Measurements from ENCODE around the gene FAM107B. TPM values are rescaled to one million over a fixed set of nuclear protein-coding genes. Genes with fewer than 3 reads are reported as not detected.
"Not testable (repeated sequence)": the region's sequence is repeated elsewhere in the genome, so short reads cannot be mapped to it uniquely, and the experiment has no call there.

Gene FAM107B
- polyA plus RNA-seq, 1 donor, result 105 TPM

DNA sequence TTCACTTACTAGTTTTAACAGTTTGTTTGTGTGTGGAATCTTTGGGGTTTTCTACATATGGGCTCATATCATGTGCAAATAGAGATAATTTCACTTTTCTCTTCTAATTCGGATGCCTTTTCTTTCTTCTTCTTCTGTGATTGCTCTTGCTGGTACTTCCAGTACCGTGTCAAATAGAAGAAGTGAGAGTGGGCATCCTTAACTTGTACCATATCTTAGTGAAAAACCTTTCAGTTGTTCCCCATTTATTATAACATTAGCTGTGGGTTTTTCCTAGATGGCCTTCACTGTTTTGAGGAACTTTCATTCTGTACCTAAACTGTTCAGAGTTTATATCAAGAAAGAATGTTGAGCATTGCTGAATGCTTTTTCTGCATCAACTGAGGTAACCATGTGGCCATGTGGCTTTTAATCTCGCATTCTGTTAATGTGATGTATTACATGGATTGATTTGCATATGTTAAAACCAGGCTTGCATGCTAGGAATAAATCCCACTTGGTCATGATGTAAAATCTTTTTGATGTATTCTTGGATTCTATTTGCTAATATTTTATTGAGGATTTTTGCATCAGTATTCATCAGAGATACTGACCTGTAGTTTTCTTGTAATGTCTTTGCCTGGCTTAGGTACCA, 78.7 kb downstream of the FAM107B start:
- DNase-seq, result no peak

DNA sequence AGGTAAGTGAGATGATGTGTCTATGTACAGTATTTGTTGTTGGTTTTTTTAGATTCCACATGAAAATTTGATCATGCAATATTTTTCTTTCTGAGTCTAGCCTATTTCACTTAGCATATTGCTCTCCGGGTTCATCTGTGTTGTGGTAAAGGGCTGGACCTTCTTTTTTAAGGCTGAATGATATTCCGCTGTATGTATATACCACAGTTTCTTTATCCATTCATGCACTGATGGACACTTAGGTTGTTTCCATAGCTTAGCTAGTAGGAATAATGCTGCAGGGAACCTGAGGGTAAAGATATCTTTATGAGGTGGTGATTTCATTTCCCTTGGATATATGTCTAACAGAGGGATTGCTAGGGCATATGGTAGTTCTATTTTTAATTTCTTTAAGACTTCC, 80.8 kb downstream of the FAM107B start:
- no peak for DNase-seq

DNA sequence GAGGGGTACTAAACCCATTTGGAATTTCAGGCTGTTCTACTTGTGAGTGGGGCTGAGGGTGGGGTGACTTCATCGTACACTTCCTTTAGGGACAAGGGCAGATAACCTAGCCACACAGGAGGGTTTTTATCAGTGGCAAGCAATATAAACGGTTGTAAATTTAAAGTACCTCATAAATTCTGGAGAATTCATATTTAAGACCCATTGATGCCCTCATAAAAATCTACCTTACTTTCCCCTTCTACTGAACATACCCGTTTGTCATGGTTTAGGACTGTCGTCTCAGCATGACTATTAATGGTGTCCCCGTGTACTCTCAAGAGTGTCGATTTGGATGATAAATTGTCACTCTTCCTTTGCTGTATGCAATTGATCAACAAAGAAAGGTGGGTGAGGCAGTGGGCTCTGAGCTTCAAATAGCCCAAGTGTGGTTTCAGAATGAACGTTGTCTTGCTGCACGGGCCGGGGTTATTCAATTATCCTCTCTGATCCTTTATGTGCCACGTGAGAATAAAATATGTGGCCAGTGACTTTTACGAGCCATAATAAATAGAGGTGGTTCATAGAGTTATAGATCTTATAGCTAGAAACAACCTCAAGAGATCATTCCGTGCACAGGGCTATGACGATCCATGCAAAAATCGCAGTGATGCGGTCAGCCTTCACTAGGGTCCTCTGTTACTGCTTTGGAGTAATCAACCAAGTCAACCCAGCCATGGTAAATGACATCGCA, 82.2 kb downstream of the FAM107B start:
- DNase-seq, result no peak

DNA sequence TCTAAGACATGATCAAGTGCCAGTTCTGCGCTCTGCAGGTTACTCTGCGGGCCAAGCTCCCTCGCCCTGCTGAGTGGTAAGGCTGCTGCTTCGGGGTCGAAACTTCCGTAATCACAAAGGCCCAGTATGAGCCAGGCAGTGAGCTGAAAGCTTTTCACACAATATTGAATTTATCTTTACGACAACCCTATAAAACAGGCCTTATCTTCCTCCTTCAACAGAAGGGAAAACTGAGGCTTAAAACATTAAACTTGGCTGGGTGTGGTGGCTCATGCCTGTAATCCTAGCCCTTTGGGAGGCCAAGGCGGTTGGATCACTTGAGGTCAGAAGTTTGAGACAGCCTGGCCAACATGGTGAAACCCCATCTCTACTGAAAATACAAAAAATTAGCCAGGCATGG, 83.3 kb downstream of the FAM107B start:
- no peak for DNase-seq

DNA sequence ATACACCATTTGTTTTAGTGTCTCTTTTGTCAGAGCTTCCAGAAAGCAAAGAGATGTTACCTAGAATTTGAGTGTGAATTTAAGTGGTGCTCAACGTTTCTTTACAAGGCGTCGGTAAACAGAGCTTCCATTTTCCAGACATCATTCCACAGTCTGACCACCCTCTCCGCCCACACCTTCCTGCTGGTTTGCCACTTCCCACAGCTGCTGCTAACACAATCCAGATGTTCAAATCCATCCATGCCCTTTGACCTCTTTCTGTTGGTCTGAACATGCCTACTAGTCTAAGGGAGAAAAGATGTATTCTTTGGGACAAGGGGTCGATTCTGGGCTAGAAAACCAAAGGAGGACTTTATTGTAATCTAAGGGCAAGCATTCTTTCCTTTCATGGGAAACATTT, 86.1 kb downstream of the FAM107B start:
- DNase-seq, result no peak

DNA sequence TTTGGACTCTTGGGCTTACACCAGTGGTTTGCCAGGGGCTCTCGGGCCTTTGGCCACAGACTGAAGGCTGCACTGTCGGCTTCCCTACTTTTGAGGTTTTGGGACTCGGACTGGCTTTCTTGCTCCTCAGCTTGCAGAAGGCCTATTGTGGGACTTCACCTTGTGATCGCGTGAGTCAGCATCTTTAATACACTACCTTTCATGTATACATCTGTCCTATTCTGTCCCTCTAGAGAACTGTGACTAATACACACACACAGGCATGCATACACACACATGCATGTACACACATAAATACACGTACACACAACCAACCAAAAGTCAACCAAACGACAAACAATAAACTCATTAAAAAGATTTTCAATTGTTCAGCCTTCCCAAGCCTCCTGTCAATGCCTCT, 86.5 kb downstream of the FAM107B start:
- DNase-seq, result not testable (repeated sequence)

DNA sequence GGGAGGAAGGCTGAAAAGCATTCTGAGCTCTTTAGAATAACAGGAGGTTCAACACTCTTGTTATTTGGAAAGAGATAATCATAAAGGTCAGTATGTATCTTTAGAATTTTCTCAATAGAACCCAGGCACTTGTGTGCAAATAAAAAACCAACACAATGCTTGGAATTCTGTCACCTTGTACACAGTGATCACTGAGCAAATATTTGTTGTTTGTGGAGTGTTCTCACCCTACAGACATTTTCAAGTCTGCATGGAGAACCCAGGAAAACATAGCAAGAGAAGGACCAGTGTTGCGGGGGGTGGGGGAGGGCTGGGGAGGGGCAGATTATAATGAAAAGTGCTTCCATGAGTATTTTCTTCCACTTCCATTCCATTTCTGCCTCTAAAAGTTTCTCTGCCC, 87.4 kb downstream of the FAM107B start:
- DNase-seq, result no peak

DNA sequence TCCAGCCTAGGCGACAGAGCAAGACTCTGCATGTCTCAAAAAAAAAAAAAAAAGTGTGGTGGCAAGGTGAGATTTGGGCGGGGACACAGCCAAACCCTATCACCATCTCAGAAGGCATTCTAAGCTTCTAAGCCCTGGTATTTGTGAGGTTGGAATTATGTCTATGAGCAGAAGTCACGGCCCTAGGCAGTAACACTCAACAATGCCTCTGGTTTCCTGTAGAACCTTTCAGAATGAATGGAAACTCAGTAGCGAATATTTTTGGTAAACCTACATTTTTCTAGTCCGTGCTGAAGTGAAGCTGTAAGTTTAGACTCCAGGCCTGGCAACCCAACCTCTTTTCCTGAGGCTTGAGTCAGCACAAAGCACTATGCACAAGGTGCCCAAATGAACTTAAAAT, 88.3 kb downstream of the FAM107B start:
- no peak for DNase-seq

DNA sequence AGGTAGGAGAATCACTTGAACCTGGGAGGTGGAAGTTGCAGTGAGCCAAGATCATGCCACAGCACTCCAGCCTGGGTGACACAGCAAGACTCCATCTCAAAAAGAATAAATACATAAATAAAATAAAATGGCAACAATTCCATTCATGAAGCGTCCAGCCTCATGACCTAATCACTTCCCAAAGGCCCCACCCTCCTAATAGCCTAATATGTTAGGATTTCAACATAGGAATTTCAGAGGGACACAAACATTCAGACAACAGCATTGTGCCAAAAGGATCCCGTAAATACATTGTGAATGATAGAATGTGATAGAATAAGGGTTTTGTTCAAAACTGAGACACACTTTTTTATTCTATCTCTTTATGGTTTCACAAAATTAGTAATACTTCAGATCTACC, 90.3 kb downstream of the FAM107B start:
- DNase-seq, result no peak

DNA sequence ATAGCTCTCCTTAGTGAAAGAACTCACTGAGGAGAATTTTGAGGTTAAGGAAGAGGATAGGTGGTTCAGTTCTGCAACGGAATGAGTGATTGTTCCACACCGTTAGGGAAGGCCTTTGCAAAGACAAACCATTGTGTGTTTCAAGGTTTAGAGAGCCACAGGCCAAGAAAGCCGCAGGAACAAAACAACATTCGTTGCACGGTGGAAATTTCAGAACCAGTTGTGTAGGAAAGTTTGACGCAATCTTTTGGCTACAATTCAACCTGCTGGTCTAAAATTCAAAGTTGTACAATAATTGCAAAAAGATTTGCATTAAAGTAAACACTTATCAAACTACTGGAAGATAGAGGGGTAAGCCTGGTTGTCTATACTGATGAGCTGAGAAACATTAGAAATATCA, 91.4 kb downstream of the FAM107B start:
- DNase-seq, result no peak

DNA sequence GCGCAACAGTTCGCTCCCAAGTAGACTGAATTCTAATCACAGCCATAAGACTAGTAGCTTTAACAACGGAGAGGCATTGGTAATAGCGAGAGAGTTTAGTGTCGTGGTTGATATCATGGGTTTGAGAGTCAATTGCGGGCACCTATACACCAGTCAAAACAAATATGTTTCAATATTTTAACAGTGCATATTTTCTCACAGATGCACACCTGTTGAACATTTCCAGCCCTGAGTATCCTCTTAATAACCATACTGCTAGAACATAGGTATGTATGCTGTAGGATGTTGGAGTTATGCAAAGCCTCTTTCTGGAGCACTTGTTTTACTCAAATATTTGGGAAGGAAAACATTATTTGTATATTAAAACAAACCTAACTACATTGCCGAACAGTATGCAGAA, 92.9 kb downstream of the FAM107B start:
- no peak for DNase-seq

DNA sequence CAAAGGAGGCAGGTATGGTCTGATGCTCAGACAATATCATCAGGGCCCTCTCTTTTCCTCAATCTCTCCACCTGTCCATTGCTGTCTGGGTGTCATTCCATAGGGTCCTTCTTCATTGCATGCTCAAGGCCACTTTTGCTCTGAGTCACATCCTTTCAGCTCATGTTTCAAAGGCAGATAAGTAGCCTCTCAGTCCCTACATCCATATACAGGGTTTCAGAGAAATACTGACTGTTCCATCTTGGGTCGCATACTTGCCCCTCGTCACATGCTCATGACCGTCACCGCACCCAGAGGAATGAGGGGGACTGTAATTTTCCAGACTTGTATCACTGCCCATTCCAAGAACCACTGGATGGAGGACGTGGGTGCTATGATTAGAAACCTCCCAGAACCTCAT, 93.4 kb downstream of the FAM107B start:
- DNase-seq, result no peak

DNA sequence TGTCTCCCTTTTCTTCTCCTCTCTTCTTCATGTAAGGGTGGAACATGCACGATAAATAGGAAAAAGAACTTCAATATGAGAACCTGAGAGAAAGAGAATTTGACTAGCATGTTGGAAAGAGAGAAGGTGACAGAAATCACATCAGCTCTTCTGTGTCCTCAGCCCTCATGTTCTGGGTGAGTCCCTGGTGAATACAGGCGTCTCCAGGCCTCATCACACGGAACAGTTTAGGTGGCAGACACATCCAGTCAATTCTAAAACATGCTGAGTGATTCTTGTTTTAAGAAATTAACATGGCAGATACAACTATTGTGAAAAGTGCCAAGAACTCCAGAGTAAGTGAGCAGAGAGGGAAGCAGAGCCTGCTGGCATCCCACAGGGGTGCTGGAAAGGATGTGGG, 96.1 kb downstream of the FAM107B start:
- DNase-seq, result no peak

DNA sequence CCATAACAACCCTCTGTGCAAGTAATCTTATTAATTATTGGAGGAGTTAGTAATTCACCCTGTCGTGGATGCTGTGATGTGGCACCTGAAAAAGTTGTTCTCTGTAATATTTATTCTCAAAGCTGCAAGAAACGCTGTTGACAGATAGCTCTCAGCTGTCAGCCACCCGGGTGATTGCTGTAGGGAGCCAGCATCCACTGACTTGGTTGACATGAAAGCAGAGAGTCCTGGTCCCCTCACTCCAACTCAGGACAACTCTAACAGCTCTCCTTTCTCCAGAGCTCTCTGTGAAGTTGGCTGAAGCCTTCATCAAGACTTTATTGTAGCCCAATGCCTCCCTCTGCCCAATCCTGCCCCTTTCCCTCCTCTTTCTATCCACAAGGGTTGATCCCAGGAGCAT, 98.0 kb downstream of the FAM107B start:
- no peak for DNase-seq

DNA sequence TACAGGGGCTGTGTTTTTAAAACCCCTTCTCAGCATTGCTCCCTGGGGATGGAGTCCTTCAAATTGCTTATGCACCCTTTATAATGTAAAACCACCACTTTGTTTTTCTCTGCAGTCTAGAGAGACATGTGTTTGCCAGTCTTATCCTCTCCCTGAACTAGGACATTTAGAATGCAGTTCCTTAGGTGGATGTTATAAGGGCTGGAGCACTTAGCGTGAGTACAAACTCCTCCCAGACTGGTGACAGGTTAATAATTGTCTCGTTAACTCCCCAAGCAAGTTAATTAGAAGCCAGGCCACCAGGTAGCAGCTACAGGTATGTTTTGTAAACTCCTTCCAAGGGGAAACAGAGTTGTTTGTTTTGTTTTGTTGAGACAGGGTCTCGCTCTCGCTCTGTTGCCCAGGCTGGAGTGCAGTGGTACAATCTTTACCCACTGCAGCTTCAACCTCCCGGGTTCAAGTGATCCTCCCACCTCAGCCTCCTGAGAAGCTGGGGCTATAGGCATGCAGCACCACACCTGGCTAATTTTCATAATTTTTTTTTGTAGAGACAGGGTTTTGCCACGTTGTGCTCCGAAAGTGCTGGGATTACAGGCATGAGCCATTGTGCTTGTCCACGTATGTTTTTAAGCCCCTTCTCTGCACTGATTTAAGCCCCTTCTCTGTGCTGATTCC, 100.2 kb downstream of the FAM107B start:
- DNase-seq, result peak; percentile 67

DNA sequence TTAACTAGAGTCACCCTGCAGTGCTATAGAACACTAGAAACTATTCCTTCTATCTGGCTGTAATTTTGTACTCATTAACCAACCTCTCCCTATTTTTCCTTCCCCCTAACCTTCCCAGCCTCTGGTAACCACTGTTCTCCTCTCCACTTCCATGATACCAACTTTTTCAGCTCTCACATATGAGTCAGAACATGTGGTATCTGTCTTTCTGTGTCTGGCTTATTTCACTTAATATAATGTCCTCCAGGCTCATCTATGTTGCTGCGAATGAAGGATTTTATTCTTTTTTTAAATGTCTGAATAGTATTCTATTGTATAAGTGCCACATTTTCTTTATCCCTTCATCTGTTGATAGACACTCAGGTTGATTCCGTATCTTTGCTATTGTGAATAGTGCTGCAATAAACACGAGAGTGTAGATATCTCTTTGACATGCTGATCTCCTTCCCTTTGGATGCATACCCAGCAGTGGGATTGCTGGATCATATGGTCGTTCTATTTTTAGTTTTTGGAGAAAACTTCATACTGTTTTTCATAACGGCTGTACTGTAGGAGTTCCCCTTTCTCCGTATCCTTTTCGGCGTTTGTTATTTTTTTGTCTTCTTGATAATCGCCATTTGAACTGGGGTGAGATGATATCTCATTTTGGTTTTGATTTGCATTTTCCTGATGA, 101.4 kb downstream of the FAM107B start:
- no peak for DNase-seq

DNA sequence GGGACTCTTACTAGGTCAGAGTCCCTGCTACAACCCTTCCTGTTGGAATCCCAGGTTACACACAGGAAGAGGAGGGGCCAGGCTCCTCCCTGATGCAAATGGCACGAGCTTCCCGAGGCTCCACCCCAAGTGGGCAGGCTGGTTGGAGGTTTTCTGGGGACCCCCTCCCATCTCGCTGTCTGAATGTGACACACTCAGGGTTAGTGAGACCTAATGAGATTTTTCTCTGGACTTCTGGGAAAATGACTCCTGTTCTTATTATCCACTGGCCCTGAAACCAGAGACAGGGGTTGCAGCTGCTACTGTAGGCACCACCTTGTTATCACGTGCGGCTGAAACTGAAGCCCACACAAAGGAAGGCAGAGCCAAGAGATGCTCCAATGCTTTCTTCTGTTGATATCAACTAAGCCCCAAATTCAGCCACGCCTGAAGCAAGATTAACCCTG, 103.3 kb downstream of the FAM107B start:
- no peak for DNase-seq

DNA sequence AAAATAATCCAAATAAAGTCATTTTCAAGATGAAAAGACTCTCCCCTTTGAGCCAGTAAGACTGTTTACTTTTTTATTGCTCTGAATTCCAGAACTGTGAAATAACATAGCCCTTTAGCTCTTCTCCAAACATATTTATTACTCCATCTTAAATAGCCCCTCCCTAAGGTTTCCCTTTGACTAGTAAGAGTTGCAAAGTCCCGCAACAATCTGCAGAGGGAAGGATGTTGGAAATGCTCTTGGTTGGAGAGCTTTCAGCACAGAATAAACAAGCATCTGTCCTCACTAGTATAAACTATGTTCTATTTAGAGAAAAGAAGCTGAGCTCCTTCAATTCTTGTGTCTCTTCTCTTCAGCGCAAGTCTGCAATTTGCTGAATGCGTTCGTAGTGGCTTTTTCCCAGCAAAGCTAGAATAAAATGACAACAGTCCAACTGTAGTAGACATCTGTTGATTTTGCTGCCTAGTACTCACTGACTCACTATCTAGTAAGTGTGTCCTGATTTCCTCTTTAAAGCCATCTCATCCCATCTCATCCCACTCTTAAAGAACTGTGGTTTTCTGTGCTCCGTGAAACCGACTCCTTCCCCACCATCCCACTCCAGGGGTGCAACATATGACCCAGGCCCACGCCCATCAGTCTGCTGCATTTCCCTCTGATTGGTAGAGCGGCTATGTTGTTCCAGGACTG, 104.0 kb downstream of the FAM107B start:
- DNase-seq, result peak; percentile 50

DNA sequence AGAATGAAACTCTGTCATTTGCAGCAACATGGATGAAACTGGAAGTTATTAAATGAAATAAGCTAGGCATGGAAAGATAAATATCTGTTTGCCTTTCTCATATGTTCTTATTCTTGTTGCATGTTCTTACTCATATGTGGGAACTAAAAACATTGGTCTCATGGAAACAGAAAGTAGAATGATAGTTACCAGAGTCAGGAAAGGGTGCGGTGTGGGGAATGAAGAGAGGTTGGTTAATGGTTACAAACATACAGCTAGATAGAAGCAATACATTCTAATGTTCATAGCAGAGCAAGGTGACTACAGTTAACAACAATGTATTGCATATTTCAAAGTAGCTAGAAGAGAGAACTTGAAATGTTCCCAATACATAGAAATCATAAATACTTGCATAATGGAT, 105.1 kb downstream of the FAM107B start:
- DNase-seq, result no peak

DNA sequence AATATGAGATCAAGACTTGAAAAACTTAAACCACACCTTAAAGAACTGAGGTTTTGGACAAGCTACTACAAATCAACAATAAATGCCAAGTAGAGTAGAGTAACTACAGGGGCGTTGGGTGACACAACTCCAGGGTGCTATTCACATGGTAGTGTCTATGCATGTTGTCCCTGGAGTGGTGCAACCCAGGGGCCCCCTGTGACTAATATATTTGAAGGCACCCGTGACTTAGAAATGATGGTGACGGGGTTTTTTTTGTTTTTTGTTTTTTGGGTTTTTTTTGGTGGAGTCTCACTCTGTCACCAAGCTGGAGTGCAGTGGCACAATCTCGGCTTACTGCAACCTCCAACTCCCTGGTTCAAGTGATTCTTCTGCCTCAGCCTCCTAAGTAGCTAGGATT, 106.9 kb downstream of the FAM107B start:
- DNase-seq, result no peak

DNA sequence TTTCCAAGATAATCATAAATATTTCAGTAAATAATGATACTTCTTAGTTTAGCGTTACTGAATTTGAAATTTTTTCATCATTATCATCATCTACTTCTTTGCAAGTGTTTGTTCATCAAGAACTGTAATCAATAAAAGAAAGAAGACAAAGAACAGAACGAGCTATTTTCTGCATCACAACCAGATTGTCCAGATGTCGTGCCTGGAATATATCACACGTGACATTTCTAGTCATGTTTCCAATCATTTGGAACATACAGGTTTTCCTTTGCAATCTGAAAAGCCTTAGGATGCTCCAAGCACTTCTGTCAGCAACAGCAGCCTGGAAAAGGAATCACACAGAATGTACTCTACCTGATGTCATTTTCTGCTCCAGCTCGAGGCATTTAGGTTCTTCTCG, 107.4 kb downstream of the FAM107B start:
- DNase-seq, result no peak

All from left kidney (tissue), 2 donors.